22Rv1 (cell line): ENCODE results near the gene ZNF692.

Experiments
- ZFX ChIP-seq: fragments of 450-650 bp; IDR thresholded peaks from 2 replicates; pipeline ENCODE4 v1.6.1; 2017; ENCODE audit warnings: antibody characterized with exemption, borderline replicate concordance
- TF ChIP-seq, protein P1 (sequence below): fragments of 450-650 bp; IDR thresholded peaks from 2 replicates; pipeline ENCODE4 v1.5.1; 2017; ENCODE audit warnings: mild to moderate bottlenecking

DNA sequence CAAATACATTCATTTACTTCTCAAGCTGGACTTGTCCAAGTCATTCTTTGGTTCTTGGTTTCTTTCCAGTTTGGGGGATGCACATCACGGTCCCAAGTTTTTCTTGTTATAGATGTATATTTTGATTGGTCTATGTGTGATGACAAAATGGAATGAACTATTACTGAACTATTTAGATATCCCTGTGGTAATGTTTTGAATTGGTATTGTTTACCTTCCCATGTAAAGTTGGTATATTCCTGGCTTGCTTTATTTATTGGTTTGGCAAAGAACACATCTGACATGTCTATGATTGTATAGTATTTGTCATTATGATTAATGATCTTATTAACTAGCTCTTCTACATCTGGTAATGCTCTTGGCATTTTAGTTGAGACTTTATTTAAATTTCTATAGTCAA is 22.4 kb upstream of the ZNF692 start:
- TF ChIP-seq, protein P1, sequence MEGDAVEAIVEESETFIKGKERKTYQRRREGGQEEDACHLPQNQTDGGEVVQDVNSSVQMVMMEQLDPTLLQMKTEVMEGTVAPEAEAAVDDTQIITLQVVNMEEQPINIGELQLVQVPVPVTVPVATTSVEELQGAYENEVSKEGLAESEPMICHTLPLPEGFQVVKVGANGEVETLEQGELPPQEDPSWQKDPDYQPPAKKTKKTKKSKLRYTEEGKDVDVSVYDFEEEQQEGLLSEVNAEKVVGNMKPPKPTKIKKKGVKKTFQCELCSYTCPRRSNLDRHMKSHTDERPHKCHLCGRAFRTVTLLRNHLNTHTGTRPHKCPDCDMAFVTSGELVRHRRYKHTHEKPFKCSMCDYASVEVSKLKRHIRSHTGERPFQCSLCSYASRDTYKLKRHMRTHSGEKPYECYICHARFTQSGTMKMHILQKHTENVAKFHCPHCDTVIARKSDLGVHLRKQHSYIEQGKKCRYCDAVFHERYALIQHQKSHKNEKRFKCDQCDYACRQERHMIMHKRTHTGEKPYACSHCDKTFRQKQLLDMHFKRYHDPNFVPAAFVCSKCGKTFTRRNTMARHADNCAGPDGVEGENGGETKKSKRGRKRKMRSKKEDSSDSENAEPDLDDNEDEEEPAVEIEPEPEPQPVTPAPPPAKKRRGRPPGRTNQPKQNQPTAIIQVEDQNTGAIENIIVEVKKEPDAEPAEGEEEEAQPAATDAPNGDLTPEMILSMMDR = no peak
- TF ChIP-seq ZFX = no peak
